ENCODE data around the gene NOC4L.
A peak's percentile ranks its signal among the peaks of the same experiment; 100 is the strongest.

NOC4L gene

DNA sequence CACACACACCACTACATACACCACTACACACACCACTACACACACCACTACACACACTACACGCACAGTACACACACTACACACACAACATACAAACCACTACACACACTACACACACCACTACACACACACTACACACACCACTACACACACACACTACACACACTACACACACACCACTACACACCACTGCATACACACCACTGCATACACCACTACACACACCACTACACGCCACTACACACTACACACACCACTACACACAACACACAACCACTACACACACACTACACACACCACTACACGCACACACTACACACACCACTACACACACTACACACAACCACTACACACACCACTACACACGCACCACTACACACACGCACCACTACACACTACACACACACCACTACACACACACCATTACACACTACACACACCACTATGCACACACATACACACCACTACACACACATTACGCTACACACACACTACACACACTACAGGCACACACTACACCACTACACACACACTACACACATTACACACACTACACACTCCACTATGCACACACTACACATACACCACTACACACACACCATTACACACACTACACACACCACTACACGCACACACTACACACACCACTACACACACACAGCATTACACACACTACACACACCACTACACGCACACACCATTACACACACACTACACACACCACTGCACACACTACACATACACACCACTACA is 12.5 kb downstream of the NOC4L start:
- no peak for DNase-seq (ENCODE audit: low read depth)

DNA sequence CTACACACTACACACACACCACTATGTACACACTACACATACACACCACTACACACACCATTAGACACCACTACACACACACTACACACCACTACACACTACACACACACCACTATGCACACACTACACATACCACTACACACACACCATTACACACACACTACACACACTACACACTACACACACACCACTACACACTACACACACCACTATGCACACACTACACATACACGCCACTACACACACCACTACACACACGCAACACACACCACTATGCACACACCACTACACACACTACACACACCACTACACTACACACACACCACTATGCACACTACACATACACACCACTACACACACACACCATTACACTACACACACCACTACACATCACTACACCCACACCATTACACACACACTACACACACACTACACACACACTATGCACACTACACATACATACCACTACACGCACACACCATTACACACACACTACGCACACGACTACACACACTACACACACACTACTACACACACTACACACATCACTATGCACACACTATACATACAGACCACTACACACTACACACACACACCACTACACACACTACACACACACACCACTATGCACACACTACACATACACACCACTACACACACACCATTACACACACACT is 13.6 kb downstream of the NOC4L start:
- DNase-seq (ENCODE audit: low read depth) = no peak

DNA sequence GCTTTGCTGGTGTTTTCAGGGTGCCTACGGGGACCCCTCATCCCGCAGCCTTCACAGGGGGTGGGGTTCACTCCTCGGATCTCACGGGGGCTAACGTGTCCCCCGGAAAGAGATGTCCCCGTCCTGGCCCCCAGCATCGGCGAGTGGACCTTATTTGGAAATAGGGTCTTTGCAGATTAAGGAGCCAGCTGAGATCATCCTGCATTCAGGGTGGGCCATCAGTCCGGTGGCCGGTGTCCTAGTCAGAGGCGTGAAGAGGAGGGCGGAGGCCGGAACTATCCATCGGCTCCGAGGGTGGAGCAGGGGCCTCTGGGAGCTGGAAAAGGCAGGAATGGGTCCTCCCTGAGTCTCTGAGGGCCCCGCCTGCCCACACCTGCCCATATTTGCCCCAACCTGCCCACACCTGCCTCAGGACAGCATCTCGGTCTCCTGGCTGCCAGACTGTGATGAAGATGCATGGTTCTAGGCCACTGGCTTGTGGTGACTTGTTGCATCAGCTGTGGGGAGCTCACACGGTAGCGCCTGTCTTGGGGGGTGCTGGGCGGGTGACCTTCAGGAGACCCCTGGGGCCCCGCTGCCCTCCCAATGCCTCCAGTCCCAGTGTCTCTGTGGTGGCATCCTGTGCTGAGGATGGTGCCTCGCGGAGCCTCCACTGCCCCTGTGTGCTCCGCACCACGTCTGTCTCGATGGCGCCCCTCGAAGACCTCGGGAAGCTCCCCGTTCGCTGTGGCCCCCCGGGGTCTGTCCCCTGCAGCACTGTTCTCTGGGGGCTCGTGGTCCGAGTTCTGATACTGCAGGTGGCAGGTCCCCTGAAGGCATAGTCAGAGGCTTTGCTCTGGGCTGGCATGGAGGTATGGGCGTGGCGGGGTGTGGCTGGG is 14.7 kb downstream of the NOC4L start:
- DNase-seq (ENCODE audit: low read depth) = no peak

DNA sequence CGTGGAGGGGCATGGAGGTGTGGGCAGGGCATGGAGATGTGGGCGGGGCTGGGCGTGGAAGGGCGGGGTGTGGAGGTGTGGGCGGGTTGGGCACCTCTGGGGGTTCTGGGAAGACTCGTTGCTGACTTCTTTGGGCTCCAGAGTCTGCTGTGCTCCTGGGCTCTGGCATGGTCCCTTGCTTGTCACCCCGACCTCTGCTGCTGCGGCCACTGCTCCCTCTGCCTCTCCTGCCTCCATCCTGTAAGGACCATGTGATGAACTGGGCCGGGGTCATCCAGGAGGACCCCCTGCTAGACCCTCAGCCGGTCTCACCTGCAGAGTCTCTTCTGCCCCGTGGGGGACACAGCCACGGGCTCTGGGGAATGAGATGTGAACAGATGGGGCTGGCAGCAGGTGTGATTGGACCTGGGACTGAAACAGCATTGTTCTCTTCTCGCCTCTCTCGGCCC is 15.3 kb downstream of the NOC4L start:
- no peak for DNase-seq (ENCODE audit: low read depth)

DNA sequence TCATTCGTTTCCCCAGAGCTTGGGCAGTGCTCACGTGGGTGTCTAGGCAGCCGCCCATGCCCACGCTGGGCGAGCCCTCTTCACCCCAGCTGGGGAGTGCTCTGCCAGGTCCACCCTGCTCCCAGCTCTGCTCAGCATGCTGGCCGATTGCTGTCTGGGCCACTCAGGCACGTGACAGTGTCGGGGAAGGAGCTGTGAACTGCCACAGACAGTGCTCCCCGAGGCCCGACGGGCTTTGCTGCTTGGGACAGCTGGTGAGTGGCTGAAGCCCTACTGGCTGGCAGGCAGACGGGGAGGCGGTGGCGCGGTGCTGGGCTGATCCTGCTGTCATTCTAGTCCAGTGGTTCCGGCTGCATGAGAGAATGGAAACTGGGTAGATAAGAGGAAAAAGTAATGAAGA is 15.8 kb downstream of the NOC4L start:
- DNase-seq (ENCODE audit: low read depth) = no peak

DNA sequence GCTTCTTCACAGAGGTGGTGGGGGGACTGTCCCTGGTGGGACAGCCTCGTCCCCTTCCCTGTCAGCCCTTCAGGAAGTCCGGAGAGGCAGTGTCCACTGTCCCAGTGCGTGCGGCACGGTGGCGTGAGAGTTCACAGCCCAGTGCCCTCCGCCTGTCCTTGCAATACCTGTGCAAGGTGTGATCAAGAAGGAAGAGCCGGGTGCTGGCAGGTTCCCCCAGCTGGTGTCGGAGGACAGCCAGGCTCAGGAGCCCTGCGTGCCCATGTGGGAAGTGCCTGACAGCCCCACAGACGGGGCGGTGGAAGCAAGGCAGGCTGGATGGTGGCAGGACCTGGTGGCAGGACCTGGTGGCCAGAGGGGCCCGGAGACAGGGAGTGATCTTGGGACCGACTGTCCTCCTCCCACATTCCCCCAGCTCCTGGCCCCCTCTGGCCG is 16.4 kb downstream of the NOC4L start:
- DNase-seq (ENCODE audit: low read depth) = no peak

DNA sequence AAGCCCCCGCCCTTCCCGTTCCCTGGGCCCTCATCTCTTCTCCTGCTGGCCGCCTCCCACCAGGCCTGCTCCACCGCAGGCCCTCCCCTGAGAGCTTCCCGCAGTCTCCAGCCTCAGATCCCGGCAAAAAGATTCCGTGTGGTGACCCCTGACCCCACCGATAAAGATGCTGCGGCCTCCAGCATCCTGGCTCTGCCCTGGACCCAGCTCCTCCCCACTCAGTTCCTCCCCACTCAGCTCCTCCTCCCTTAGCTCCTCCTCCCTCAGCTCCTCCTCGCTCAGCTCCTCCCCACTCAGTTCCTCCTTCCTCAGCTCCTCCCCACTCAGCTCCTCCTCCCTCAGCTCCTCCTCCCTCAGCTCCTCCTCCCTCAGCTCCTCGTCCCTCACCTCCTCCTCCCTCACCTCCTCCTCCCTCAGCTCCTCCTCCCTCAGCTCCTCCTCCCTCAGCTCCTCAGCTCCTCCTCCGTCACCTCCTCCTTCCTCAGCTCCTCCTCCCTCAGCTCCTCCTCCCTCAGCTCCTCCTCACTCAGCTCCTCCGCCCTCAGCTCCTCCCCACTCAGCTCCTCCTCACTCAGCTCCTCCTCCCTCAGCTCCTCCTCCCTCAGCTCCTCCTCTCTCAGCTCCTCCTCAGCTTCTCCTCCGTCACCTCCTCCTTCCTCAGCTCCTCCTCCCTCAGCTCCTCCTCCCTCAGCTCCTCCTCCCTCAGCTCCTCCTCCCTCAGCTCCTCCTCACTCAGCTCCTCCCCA is 17.0 kb downstream of the NOC4L start:
- DNase-seq (ENCODE audit: low read depth) = peak; percentile 35

DNA sequence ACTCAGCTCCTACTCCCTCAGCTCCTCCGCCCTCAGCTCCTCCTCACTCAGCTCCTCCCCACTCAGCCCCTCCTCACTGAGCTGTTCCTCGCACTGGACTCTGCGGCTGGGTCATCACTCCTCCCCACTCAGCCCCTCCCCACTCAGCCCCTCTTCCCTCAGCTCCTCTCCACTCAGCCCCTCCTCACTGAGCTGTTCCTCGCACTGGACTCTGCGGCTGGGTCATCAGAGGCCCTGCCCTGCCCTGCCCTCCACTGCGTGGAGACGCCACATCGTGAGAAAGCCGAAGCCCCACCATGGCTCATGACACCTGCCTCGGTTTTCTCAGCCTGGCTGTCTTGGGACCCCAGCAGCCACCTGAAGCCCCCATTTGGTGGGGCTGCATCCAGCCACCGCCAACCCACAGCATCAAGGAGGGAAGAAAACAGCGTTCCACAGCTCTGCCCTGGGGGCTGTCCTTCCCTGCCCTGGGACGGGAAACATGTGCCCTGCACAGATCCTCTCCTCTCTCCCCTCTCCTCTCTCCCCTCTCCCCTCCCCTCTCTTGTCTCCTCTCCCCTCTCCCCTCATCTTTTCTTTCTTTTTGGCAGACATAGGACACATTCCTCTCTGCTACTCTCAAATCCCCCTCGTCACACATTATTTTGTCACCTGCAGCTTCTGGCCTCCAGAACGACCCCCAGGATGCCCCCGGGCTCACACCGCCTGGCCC is 17.7 kb downstream of the NOC4L start:
- peak; percentile 11 for DNase-seq (ENCODE audit: low read depth)

DNA sequence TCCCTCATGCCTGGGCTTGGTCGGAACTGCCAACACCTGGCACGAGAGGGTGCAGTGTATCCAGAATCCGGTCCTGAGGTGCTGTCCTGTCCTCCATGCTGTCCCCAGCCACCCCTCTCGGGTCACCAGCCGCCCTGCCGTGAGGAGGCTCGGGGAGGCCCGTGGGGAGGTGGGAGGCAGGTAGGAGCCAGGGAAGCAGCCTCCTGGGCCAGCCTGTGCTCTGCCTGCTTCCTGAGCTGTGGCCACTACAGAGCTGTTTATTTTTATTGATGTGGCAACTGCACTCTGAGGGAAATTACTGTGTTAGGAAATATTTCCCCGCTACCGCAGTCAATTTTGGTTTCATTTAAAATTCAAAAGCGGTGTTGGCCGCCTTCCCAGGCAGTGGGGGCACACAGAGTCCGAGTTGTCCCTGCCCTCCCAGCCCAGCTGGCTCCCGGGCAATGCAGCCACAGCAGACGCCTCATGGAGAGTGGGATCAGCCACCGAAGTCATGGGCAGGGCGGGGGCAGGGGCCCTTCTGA is 18.3 kb downstream of the NOC4L start:
- peak; percentile 62 for DNase-seq (ENCODE audit: low read depth)

DNA sequence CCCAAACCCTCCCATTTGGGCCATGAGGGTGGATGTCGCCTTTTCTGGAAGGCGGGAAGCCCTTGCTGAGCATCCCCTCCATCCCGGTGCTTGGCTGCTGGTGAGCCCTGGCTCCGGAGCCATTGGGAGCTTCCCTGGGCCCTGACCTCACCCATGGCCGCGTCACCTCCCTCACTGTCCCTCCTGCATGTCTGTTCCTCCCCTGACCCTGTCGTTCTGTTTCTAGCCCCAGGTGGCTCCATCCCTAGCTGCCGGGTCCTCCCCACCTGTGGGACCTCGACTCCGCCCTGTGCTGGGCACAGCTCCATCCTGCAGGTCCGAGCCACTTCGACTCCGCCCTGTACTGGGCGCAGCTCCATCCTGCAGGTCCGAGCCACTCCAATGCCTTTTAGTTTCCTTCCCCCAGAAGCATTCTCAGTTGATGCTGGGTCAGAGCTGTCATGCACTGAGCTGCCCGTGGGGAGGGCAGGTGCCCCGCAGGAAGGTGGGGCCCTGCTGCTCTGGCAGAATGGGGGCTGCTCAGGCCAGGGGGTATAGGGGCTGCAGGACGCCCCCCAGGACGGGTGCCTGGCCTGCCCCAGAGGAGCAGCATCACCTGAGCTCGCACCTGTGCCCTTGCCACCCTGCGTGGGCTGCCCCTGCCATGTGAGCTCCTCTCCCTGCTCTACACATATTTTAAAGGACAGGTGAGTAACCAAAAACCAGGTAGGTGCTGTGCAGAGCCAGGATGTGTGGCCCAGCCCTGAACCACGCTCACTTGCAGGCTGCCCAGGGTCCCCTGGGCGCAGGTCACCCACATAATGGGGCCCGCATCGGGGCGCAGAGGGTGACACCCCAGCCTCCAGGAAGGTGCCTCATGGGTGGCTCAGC is 19.0 kb downstream of the NOC4L start:
- no peak for DNase-seq (ENCODE audit: low read depth)

DNA sequence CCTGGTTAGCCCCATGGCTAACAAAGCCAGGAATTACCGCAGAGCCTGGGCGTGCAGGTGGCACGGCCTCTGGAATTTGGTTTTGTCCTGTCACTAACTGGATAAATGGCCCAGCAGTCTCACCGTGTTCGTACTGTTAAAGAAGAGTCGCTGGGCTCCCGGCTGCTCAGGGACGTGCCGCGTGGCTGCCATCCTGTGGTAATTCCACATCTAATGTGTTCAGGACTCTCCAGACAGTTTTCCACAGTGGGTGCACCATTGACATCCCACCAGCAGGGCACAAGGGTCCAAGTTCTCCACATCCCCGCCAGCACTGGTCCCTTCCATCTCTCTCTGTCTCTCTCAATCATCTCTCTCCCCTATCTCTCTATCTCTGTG is 19.6 kb downstream of the NOC4L start:
- DNase-seq (ENCODE audit: low read depth) = peak; percentile 45

DNA sequence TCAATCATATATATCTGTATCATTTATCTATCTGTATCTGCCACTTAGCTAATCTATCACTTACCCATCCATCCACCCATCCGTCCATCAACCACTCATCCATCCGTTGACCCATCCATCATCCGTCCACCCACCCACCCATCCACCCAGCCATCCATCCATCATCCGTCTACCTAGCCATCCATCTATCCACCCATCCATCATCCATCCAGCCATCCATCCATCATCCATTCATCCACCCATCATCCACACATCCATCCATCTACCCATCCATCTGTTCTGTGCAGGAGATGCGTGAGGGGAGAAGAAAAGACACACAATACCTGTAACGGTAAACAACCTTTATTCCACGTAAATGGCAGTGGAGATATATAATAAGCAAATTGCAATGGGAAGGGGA is 20.2 kb downstream of the NOC4L start:
- DNase-seq (ENCODE audit: low read depth) = no peak

DNA sequence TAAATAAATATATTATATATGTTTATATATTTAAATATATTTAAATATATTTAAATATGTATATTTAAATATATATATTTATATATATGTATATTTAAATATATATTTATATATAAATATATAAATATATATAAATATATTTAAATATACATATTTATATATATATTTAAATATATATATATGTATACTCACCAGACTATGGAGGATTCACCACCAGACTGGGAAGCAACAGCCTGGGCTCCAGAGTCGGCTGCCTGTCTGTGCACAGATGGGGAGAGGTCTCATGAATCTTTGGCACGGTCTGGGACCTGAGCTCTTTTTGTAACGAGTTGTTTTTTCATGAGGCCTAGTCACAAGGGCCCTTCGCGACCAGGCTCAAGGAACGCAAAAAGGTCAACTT is 21.3 kb downstream of the NOC4L start:
- no peak for DNase-seq (ENCODE audit: low read depth)

DNA sequence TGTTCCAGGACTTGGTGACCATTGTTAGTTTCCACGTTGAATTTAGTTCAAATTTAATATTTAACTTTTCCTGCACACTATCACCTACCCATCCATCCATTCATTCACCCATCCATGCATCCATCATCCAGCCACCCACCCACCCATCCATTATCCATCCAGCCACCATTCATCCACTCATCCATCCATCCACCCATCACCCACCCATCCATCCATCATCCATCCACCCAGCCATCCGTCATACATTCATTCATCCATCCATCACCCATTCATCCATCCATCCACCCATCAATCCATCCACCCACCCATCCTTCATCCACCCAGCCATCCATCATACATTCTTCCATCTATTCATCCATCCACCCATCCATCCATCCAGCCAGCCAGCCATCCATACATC is 21.8 kb downstream of the NOC4L start:
- DNase-seq (ENCODE audit: low read depth) = no peak

DNA sequence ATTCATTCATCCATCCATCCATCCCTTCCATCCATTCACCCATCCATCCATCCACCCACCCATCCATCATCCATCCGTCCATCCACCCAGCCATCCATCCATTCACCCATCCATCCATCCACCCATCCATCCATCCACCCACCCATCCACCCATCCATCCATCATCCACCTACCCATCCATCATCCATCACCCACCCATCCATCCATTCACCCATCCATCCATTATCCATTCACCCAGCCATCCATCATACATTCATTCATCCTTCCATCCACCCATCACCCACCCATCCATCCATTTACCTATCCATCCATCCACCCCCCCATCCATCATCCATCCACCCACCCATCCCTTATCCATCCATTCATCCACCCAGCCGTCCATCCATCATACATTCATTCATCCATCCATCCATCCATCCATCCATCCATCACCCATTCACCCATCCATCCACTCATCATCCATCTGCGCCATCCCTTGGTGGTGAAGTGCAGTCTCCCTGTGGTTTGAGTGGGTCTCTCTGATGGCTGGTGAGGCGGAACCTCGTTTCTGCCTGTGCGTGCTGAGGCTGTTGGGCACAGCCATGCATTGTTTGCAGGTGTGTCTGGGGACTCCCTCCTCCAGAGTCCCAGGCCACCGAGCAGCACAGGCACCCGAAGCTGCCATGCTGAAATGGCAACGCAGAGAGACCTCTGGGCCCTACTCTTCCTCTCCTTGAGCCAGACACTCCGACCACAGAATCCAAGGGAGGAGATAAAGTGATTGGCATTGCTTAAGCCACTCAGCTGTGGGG is 22.7 kb downstream of the NOC4L start:
- no peak for DNase-seq (ENCODE audit: low read depth)

DNA sequence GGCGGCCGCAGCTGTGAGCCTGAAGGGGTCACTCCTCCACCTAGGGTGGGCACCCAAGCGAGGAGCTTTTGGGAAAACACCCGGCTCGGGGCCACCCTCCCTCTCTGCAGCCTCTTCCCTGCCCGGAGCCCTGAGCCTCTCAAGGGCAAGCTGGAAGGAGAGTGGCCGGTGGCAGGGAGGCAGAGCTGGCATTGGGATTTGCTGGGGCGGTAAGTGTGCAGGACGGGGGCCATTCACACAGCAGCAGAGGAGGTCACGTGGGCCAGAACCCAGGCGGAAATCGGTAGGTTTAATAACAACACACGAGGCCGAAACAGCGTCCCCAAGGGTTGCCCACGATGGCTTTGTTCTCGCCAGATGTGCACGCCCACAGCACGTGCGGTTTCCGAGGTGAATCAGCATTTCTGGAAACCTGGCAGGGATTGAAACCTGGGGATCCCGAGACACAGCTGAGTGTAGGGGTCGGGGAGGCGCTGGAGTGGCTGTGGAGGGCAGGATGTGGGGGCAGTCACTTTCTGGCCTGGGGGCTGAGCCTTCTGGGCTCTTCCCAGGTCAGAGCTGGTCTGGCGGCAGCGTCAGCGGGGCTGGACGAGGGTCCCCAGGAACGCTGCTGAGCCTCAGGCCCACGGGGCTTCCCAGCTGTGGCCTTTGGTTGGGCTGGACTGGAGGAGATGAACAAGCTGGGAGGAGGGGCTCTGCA is 23.5 kb downstream of the NOC4L start:
- no peak for DNase-seq (ENCODE audit: low read depth)

DNA sequence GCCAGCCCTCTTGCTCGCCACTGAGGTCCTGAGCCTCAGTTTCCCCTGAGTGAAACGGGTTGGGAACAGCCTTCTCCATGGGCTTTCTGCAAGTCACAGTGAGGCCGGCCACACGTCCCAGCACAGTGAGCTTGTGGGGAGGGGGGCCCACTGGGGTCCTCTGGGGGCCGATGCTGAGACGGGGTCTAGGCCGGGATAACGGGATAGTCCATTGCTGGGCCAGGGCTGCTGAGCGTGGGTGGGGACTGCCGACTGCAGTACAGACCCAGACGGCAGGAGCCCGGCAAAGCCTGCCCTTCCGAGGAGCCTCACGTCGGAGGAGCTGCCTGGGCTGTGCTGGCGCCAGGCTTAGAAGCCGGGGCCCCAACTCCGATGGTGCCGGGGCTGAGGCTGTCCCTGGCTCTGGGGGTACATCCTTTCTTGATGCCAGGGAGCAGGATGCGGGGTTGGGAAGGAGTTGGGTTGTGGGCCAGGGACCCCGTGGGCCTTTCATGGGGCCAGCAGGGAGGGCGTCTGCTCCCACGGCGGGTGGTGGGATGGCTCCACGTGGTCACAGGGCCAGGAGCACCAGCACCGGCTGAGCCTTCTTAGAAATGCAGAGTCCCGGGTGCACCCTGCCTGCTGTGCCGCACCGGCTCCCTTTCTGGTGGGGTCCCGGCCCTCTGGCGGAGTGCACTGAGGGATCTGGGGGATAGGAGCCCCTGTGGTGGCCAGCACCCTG is 24.2 kb downstream of the NOC4L start:
- no peak for DNase-seq (ENCODE audit: low read depth)

DNA sequence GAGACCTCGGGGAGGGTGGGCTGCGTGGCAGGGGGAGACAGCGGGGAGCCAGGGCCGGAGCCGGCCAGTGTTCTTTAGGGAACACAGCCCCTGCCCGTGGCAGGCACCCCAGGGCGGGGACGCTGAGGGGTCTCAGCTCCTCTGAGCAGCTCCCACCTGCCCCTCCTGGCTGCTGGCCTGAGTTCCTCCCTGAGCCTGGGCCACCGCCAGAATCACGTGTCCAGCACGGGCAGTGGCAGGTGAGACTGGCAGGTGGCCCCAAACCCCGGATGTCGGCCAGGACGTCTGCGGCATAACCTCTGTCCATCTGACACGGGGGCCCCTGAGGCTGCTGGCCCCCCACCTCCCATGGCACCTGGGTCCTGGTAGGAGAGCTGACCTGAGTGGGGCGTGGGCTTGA is 25.1 kb downstream of the NOC4L start:
- no peak for DNase-seq (ENCODE audit: low read depth)

Data from ELR (cell line).